M059J (cell line): ENCODE measurements around the gene IL26. TPM values are rescaled to one million over a fixed set of nuclear protein-coding genes. Genes with fewer than 3 reads are reported as not detected.

ENCODE experiments used
- DNase-seq: peaks from one replicate; pipeline ENCODE4 v3.0.0-alpha.2; 2012; ENCODE audit warnings: low read depth
- total RNA-seq: library from RNA; depleted of rRNA; stranded (reverse); fragments of >200 nt; shearing (Covaris generic); gene quantifications from 2 replicates; pipeline ENCODE4 v1.2.3, GENCODE V29; 2014; rRNA removed

The IL26 gene, protein sequence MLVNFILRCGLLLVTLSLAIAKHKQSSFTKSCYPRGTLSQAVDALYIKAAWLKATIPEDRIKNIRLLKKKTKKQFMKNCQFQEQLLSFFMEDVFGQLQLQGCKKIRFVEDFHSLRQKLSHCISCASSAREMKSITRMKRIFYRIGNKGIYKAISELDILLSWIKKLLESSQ
- total RNA-seq = not detected in 2 replicates

DNA sequence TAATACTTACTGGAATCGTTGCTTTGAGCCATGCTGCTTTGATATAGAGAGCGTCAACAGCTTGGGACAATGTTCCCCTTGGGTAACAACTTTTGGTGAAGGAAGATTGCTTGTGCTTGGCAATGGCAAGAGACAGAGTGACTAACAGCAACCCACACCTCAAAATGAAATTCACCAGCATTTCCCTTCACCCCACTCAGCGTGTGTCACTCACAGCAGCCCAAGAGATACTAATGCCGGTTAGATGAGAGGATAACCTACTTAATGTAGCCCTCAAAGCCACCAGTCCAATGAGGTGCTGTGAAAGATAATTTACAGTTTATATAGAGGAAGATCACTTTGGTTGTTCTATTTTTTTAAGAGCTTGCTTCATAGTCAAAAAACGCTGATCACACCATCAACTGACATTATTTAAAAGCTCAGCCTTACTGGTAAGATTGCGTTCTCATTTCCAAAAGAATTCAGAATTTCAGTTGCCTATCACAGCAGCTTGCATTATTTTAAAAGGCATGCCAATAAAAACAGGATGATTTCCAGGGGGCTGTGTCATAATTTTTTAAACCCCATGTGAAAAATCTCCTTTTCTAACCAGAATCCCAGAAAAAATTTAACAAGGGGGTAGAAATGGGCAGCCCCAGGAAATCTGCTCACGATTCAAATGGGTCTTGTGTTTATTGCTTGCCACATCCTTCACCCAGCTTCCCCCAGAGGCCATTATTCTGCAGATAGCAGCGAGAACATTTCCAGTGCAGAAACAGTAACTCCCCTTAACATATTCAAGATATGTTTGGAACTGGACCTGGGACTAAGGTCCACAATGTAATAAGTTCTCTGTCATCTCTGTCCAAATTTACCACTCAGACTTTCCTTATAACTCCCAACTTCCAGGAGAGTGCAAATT is at the start of gene IL26:
Gene IL26, minus strand, starts transcription at position 235 of the 901 bp plus-strand sequence. Its CDS starts 54 bp downstream, at position 181.
- no peak for DNase-seq

DNA sequence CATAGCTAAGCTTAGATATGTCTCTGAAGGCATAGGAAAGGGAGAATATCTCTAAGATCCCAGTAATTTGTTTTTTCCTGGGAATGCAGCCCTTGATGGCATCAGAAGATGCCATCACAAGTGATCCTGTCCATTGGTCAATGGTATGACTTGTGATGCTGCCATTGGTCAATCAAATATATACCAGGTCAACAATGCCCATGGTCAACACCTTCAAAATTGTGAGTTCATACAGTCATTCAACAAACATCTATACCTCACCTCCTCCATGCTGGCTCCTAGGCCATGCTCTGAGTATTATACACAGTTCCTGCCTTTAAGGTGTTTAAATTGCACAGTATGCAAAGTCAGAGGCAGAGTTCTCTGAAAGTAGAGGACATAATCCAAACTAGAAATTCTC is 47.1 kb upstream of the IL26 start:
- DNase-seq = no peak

DNA sequence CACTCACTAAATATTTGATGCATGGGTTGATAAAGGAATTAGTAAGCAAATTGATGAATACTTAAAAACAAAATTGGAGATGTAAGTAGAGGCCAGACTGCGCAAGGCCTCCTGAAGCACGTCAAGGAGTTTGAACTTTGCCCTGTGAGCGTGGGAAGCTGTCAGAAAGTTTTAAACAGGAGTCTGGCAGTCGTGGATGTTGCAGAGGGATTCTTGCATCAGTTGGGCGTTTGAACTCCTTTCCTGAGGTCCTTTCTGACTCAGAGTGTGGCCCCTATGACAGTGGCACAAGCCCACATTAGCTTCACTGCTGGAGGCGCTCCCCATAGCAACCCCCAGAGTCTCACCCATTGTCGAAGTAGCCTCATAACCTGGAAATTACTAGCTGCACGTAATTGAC is 45.7 kb upstream of the IL26 start:
- no peak for DNase-seq

DNA sequence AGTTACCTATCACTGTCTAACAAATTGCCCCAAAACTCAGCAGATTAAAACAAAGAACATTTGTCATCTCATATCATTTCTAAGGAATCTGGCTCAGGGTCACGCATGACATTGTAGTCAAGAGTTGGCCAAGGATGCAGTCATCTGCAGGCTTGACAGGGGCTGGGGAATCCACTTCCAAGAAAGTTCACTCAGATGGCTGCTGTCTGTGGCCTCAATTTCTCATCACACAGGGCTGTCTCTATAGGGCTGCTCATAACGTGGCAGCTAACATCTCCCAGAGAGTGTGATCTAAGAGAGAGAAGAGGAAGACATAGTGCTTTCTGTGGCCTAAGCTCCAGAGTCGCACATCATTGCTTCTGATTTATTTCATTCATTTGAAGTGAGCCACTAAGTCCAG is 44.7 kb upstream of the IL26 start:
- DNase-seq = no peak

DNA sequence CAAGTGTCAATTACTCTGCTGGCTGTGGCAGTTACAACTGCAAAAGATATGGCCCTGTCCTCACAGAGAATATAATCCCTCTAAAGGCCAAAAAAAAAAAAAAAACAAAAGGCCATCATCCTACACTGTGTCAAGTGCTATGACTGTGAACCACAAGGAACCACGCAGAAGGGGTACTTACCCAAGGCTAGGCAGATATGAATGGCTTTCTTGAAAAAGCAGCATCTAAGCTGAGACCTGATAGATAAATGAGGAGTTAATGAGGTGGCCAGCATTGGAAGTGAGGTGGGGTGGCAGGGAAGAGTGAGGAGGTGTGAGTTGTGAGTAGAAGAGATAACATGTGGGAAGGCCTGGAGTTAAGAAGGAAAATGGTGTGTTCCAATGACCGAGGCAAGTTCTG is 44.2 kb upstream of the IL26 start:
- DNase-seq = no peak

DNA sequence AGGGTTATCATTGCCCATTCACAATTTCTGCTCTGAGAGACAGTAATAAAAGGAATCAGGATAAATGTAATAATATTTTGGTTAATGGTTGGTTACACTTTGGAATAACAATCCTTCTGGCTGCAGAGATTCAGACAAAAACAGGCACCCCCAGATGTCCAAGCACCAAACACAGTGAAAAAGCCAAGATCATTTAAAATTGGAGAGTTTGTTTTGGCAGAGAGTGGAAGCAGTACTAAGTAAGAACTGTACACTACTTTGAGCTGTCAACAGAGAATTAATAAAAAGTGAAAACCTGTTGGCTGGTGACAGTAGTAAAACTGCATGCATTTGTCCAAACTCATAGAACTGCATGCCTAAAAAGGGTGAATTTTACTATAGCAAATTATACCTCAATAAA is 43.4 kb upstream of the IL26 start:
- DNase-seq = no peak

DNA sequence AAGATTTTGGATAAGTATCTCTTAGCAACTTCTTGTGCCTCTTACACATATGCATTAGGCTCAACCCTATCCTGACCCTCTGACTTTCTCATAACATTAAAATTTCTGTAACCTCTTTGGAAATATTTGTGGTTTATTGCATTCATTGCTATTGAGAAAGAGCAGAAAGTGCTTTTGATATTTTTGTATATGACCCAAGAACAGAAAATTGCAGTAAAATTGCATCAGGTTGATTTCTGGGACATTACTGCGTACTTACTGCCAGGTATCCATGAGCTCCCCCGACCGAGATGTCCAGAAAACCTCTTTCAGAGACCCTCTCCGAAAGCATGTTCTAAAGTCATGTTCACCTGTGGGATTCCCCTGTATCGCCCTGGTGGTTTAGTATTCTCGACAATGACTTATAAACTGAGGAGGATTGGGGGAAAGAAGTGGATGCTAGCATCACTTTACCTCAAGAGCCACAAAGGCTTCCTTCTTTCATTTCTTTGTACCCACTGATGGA is 42.3 kb upstream of the IL26 start:
- peak; percentile 35 for DNase-seq

DNA sequence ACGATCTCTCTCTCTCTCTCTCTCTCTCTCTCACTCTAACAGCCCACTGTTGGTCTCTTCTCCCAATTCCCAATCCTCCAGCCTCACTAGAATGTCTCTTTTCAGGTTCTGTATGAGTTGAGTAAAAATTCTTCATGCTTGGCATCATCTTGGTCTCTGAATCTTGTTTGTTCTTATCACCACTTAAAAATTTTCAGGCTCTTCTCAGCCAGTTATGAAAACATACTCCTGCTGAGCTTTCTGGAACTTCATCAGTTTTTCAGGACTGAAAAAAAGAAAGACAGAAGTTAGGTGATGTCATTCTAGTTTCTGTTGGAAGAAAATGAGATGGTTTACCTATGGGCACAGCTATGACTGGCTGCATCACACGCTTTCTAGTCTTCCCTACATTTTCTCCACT is 39.2 kb upstream of the IL26 start:
- no peak for DNase-seq

DNA sequence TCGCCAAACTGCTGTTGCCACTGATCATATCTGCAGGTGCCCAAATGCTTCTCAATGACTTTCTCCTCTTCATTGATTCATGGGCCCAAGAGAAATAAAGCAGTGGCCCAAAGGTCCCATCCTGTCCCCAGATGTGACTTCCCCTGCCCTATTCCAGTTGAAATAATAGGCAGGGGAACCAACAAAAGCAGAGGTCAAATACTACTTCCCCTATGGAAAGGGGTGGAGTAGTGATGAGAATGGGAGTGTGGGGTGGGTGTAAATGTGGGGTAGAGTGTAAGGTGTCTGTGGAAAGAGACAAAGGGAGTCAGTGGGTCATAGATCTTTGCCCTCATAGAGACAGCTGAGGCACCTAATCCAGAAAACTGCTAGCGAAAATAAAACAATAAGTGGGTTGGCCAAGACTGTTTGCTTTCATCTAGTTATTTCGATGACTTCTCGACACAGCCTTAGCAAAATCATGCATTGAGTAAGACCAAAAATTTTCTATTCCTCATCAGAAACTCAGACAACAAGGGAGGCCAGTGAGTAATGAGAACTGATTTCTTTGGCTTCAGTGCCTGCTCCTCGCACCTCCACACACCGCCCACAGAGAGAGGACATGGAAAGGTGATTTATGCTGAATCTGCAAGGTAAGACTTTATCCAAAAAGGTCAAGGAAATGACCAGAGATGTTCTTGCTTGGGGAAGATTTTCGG is 38.7 kb upstream of the IL26 start:
- no peak for DNase-seq

DNA sequence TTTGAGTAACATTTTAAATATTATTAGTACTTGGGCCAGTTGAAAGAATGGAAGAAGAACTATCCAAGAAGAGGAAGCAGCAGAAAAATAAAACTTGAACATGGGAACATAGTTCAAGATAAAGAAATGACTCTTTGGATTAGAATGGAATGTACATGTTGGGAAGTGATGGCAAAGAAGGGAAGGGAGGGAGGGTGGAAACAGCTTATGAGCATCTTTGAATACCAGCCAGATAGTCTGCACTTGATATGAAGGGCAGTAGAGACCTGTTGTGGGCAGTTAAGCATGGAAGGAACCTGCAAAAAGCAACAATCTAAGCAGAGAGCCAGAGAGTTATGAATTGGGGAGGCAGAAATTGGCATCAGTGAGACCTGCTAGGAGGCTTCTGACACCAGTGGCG is 37.8 kb upstream of the IL26 start:
- no peak for DNase-seq

DNA sequence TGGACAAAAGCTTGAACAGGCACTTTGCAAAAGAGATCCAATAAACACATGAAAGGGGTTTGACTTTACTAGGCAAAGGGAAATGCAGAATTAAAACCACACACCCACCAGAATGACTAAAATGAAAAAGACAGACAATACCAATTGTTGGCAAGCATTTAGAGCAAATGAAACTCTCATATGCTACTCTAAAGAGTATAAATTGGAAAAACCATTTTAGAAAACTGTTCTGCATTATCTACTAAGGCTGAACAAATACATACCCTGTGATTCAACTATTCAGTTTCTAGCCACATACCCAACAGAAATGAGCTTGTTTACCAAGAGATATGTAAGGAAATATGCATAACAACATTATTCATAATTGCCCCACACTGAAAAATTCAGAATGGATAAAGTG is 36.3 kb upstream of the IL26 start:
- no peak for DNase-seq

DNA sequence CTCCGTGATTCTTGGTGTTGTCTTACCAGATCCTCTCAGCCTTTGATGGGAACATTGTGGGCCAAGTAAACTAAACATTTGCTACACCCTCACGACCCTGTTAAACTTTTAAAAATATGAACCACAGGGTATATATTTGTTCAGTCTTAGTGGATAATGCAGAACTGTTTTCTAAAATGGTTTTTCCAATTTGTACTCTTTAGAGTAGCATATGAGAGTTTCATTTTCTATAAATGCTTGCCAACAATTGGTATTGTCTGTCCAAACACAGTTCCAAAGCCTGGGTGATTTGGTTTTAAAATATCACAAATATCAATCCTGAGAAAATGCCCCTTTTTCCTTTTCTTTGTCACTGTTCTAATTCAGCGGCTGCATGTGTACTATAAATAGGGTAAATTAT is 34.5 kb upstream of the IL26 start:
- DNase-seq = no peak

DNA sequence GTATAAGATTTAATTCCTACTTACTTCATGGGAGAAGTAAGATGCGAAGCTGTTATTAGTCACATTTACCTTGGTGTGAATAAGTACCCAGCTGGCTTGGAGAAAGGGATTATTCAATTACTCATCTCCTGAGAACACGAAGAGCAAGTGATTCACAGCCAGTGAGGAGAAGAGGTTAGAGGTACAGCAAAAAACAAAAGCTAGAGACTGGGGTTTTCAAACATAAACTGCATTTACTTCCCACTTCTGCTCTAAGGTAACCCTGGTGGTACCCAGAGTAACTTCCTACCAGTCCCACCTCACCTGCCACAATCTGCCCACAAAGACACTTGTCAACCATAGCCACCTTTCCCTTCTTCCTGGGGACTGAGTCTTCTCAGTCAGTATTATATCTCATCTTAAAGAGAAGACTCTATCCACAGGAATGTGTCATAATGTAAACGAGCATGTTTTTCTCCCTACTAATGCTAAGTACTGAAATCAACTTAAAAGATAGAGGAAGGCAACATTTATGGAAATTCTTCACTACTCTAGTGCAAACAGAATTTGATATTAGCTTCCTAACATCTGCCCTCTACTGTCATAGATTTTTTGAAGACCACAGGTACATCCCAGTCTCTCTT is 33.8 kb upstream of the IL26 start:
- DNase-seq = peak; percentile 89

DNA sequence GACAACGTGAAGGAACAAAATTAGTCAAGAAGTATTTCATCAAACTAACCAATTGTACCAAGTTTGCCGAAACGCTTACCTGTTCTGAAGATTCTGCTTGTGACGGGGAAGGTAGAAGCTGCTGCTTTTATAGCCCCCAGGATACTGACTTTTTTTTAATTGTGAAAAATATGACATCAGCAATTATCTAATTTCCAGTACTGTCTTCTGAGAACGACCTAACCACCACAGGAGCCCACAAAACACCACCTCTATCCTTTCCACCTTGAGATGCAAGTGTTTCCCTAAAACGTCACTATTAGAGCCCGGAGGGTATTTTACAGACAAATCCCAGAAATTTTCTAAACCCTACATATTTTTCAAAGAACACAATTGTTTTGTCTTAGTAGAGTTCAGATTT is 27.9 kb upstream of the IL26 start, which contains the start of gene IL22:
Gene IL22, minus strand, starts transcription at position 101 of the 400 bp plus-strand sequence. CDS start 156 bp downstream, outside the sequence.
- DNase-seq = no peak

DNA sequence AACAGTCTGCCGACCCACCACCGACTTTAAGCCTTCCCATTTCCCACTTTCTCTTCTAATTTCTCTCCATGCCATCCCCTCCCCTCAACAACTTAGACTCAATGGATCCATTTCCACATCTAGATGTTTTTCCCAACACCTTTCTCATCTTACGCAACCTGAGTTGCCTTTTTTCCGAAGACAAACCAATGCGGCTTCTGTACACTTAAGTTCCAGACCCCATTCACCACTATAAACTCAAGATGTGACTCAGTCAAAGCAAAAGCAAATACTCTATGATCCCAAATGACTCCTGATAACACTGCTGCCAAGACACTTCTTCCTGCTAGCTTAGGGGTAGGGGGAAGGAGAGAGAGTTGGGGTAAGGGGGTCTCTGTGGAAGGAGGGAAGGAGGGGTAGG is 26.5 kb upstream of the IL26 start:
- no peak for DNase-seq

DNA sequence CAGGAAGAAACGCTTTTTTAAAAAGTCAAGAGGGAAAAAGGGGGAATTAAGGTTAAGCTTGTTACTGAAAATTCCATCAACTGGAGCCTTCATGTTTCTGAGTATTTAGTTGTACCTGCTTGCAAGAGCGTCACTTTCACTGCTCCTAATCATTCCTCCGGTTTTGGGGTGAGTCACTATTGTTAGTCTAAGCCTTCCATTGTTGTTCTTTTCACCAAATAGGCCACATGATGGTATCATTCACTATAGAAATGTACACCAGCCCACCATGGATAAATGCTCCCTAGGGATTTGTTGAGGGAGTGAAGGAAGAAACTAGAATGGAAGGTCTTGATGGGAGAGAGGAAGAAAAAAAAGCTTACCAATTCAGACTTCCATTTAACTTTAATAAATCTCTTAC is 24.8 kb upstream of the IL26 start:
- DNase-seq = no peak

DNA sequence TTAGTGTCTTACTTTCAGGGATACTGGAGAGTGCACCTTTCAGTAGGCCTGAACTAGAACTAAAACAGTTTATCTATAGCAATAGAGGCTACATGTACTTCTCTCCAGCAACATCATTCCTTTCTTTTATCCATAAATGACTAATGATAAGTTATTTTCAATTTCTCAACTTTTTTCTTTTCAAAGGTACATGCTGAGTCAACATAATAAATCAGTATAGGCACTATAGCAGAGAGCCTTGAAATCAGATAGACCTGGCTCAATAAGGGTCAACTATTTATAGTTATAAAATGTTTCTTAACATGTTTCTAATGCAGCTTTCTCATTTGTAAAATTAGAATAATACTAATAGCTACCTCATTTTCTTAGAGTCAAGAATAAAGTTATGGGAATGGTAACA is 22.2 kb upstream of the IL26 start:
- DNase-seq = no peak

DNA sequence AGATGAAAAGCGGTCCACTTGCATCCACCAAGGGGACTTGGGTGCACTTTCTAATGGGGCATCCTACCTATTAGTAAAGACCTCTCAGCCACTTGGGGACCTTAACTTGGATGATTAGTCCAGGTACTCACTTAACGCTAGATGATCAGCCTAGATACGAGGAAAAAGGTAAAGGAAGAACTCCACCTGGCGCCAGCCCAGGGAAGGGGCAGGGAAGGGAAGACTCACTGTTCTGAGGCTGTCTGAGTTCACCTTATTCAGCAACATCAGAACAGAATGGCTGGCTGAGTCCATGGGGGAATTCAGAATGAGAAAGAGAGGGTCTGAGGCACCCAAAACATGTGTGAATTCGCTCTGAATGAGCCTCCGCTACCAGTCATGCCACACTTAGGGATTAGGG is 20.7 kb upstream of the IL26 start:
- DNase-seq = no peak

DNA sequence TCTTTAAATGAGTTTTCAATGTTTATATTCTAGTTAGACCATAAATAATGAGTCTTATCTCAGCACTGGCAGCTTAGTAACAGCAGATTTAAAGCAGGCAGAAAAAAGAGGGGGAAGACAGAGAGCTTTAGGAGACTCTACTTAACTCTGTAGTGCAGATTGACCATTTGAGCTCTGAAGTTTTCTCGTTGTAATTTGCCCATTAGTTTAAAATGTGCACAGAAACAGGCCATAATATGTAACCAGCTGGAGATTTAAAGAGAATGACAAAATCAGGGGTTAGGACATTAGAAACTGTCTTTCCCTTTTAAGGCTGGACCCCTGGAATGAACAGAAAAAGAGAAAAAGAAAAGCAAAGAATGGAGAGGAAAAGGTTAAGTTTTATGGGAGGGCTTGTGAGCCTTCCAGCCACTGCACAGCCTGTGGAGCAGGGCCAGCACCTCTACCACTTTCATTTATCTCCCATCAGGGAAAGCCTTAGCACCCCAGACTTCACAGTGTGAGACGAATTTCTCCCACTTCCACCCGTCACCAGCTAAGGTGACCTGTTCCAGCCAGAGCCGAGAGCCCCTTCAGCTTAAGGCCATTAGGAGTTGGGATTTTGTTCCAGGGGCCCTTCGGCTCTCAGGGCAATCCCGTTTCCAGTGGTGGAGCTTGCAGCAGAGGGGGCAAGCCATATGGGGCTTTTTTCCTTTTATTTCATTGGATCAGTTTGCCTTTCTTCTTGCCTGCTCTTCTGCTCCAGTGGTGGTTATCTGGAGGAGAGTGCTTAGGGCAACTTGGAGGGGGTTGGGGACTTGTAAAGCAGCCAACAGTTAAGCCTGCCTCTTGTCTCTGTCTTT is 19.8 kb upstream of the IL26 start:
- no peak for DNase-seq

DNA sequence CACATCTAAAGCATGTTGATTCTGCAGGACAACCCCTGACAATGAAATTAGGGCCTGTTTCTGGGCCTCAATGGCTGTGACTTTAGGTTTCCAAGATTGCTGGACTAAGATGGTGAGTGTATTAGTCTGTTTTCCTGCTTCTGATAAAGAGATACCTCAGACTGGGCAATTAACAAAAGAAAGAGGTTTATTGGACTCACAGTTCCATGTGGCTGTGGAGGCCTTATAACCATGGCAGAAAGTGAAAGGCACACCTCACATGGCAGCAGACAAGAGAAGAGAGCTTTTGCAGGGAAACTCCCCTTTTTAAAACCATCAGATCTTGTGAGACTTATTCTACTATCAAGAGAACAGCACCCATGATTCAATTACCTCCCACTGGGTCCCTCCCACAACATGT is 17.2 kb upstream of the IL26 start:
- DNase-seq = no peak

DNA sequence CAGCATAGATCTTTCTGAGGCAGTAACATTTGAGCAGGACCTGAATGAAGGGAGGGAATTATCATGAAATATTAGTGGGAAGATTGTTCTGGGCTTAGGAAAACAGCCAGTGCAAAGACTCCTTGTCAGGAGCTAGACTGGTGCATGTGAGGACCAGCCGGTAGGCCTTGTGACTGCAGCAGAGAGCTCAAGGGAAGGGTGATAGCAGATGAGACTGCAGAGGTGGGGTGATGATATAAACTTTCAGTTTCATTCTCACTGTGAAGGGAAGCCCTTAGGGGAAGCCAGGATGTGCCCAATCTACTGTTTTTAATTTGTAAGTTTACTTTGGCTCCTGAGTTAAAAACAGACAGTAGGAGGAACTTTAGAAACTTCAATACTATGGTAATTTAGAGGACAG is 15.4 kb upstream of the IL26 start:
- peak; percentile 70 for DNase-seq
